ENCODE data around the gene PGAP6. TPM values are rescaled to one million over a fixed set of nuclear protein-coding genes. Genes with fewer than 3 reads are reported as not detected.

The PGAP6 gene
- total and polyA plus RNA-seq, 2 of the 13 experiments (the other 11 are each of a cell fraction or from before 2014, with no cell fraction given) = 52.7 to 136 TPM

GRCh38 chr16:370443-370842, 11.3 kb downstream of the PGAP6 start, which contains the start of gene MRPL28 (continued):
- no peak for TF ChIP-seq RARG (CRISPR knock-in tag; IDR thresholded peaks at IDR 0.05; ENCODE audit: low read depth)
- no peak for TF ChIP-seq ZNF703 (CRISPR knock-in tag; IDR thresholded peaks at IDR 0.05; ENCODE audit: borderline replicate concordance)
- TF ChIP-seq RELA (CRISPR knock-in tag; IDR thresholded peaks at IDR 0.05) = no peak
- TF ChIP-seq, protein P1, sequence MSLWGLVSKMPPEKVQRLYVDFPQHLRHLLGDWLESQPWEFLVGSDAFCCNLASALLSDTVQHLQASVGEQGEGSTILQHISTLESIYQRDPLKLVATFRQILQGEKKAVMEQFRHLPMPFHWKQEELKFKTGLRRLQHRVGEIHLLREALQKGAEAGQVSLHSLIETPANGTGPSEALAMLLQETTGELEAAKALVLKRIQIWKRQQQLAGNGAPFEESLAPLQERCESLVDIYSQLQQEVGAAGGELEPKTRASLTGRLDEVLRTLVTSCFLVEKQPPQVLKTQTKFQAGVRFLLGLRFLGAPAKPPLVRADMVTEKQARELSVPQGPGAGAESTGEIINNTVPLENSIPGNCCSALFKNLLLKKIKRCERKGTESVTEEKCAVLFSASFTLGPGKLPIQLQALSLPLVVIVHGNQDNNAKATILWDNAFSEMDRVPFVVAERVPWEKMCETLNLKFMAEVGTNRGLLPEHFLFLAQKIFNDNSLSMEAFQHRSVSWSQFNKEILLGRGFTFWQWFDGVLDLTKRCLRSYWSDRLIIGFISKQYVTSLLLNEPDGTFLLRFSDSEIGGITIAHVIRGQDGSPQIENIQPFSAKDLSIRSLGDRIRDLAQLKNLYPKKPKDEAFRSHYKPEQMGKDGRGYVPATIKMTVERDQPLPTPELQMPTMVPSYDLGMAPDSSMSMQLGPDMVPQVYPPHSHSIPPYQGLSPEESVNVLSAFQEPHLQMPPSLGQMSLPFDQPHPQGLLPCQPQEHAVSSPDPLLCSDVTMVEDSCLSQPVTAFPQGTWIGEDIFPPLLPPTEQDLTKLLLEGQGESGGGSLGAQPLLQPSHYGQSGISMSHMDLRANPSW (CRISPR knock-in tag; IDR thresholded peaks at IDR 0.05; ENCODE audit: borderline replicate concordance) = no peak
- TF ChIP-seq NAIF1 (CRISPR knock-in tag; IDR thresholded peaks at IDR 0.05; ENCODE audit: borderline replicate concordance) = no peak
- TF ChIP-seq TAF15 (IDR thresholded peaks at IDR 0.05; ENCODE audit: low read depth, low read length, poor library complexity, severe bottlenecking) = no peak
- TF ChIP-seq IKZF5 (CRISPR knock-in tag; IDR thresholded peaks at IDR 0.05) = peak; percentile 22; the same call in 1 of the 2 replicates
- peak; percentile 24; the same call in 1 of the 2 replicates for TF ChIP-seq SALL1 (CRISPR knock-in tag; IDR thresholded peaks at IDR 0.05)
- TF ChIP-seq ZNF782 (CRISPR knock-in tag; IDR thresholded peaks at IDR 0.05; ENCODE audit: borderline replicate concordance) = no peak
- no peak for TF ChIP-seq ZNF33A (CRISPR knock-in tag; IDR thresholded peaks at IDR 0.05; ENCODE audit: borderline replicate concordance)
- TF ChIP-seq ATF1 (CRISPR knock-in tag; IDR thresholded peaks at IDR 0.05) = no peak
- TF ChIP-seq PATZ1 (CRISPR knock-in tag; IDR thresholded peaks at IDR 0.05) = peak; percentile 53; the same call in 1 of the 2 replicates
- no peak for TF ChIP-seq ZNF850 (CRISPR knock-in tag; conservative IDR thresholded peaks at IDR 0.05)
- TF ChIP-seq, protein P2, sequence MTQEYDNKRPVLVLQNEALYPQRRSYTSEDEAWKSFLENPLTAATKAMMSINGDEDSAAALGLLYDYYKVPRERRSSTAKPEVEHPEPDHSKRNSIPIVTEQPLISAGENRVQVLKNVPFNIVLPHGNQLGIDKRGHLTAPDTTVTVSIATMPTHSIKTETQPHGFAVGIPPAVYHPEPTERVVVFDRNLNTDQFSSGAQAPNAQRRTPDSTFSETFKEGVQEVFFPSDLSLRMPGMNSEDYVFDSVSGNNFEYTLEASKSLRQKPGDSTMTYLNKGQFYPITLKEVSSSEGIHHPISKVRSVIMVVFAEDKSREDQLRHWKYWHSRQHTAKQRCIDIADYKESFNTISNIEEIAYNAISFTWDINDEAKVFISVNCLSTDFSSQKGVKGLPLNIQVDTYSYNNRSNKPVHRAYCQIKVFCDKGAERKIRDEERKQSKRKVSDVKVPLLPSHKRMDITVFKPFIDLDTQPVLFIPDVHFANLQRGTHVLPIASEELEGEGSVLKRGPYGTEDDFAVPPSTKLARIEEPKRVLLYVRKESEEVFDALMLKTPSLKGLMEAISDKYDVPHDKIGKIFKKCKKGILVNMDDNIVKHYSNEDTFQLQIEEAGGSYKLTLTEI (CRISPR knock-in tag; conservative IDR thresholded peaks at IDR 0.05) = no peak
- no peak for TF ChIP-seq DBP (CRISPR knock-in tag; IDR thresholded peaks at IDR 0.05; ENCODE audit: not compliant biosample characterization)
- no peak for TF ChIP-seq LCORL (IDR thresholded peaks at IDR 0.05)
- TF ChIP-seq LCORL (CRISPR knock-in tag; IDR thresholded peaks at IDR 0.05) = no peak
- no peak for TF ChIP-seq HDAC2 (CRISPR knock-in tag; IDR thresholded peaks at IDR 0.05)
- TF ChIP-seq KAT8 (CRISPR knock-in tag; IDR thresholded peaks at IDR 0.05) = peak; percentile 66
- no peak for TF ChIP-seq ZNF121 (CRISPR knock-in tag; IDR thresholded peaks at IDR 0.05)
- TF ChIP-seq ZNF589 (CRISPR knock-in tag; conservative IDR thresholded peaks at IDR 0.05) = no peak
- no peak for TF ChIP-seq EED (CRISPR knock-in tag; IDR thresholded peaks at IDR 0.05)
- TF ChIP-seq CAMTA2 (CRISPR knock-in tag; IDR thresholded peaks at IDR 0.05; ENCODE audit: borderline replicate concordance) = no peak
- peak; percentile 87 for TF ChIP-seq SP4 (CRISPR knock-in tag; IDR thresholded peaks at IDR 0.05)
